Measurements from ENCODE around the gene NDOR1.

NDOR1 gene

GRCh38 chr9:137234055-137234697 is 28.7 kb downstream of the NDOR1 start:
- DNase-seq (ENCODE audit: extremely low read depth, low read depth) = no peak
- TF ChIP-seq, protein P1, sequence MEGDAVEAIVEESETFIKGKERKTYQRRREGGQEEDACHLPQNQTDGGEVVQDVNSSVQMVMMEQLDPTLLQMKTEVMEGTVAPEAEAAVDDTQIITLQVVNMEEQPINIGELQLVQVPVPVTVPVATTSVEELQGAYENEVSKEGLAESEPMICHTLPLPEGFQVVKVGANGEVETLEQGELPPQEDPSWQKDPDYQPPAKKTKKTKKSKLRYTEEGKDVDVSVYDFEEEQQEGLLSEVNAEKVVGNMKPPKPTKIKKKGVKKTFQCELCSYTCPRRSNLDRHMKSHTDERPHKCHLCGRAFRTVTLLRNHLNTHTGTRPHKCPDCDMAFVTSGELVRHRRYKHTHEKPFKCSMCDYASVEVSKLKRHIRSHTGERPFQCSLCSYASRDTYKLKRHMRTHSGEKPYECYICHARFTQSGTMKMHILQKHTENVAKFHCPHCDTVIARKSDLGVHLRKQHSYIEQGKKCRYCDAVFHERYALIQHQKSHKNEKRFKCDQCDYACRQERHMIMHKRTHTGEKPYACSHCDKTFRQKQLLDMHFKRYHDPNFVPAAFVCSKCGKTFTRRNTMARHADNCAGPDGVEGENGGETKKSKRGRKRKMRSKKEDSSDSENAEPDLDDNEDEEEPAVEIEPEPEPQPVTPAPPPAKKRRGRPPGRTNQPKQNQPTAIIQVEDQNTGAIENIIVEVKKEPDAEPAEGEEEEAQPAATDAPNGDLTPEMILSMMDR (IDR thresholded peaks at IDR 0.05; ENCODE audit: low read depth, low read length, missing control alignments) = no peak
- no peak overlapping the region for H3K4me3 ChIP-seq (replicated peaks; ENCODE audit: low read depth, low read length)

DNA sequence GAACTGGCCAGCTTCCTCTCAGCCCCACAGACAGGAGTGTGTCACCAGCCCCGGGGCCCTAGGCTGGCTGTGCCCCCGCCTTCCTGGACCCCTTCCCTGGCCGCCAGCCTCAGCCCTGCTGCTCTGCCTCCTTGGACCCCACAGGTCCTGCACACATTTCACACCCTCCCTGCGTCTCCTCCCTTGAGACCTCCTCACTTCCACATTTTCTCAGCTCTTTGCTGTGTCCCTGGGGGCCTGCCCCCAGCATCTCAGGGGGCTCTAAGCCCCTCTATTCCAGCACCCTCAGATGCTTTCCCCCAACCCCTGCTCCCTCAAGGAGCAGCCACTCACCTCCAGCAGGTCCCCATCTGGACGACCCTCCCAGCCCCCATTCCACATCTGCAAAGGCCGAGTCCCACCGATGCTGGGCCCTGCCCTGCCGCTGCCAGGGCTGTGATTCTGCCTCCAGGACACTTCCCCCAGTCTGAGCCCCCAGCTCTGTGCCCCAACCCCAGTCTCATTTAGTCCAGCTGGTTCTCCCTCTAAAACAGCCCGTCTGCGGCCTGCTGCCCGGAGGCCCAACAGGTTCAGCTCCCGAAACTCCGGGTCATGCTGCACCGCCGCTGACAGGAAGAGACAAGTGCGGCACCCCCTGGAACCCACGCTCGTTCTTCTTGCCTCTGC is 29.4 kb downstream of the NDOR1 start:
- TF ChIP-seq, protein P1 (IDR thresholded peaks at IDR 0.05; ENCODE audit: low read depth, low read length, missing control alignments) = no peak
- no peak for DNase-seq (ENCODE audit: extremely low read depth, low read depth)

DNA sequence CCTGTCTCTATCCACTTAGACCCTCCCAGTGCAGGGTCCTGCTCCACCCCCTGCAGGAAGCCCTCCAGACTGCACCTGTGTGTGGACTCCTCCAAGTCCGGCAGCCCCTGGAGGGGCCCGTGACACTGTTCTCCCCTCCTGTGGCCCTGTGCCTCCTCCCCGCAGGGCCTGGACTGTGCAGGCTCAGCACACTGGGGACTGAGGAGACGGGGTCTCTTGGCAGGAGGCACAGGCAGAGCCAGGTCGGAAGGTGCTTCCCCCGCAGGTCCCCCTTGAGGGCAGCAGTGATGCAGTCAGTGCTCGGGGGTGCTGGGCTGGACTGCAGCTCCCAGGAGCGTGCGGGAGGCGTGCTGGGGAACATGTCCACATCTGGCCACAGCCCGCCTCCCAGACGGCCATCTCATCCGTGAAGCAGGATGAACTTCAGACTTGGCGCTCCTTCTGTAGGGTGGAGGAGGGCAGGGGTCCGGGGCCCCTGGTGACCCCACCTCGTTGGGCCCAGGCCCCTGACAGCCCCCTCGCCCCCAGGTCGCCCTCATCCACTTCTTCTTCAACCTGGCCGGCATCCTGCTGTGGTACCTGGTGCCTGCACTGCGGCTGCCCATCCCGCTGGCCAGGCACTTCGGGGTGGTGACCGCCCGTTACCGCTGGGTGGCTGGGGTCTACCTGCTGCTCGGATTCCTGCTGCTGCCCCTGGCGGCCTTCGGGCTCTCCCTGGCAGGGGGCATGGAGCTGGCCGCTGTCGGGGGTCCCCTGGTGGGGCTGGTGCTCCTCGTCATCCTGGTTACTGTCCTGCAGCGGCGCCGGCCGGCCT is 30.1 kb downstream of the NDOR1 start:
- TF ChIP-seq, protein P1 (IDR thresholded peaks at IDR 0.05; ENCODE audit: low read depth, low read length, missing control alignments) = no peak
- no peak overlapping the region for H3K4me3 ChIP-seq (replicated peaks; ENCODE audit: low read depth, low read length)
- DNase-seq (ENCODE audit: extremely low read depth, low read depth) = no peak

More for the DNA sequence above, 29.4 kb downstream of the NDOR1 start:
- H3K4me3 ChIP-seq (replicated peaks; ENCODE audit: low read depth, low read length) = no peak overlapping the region

DNA sequence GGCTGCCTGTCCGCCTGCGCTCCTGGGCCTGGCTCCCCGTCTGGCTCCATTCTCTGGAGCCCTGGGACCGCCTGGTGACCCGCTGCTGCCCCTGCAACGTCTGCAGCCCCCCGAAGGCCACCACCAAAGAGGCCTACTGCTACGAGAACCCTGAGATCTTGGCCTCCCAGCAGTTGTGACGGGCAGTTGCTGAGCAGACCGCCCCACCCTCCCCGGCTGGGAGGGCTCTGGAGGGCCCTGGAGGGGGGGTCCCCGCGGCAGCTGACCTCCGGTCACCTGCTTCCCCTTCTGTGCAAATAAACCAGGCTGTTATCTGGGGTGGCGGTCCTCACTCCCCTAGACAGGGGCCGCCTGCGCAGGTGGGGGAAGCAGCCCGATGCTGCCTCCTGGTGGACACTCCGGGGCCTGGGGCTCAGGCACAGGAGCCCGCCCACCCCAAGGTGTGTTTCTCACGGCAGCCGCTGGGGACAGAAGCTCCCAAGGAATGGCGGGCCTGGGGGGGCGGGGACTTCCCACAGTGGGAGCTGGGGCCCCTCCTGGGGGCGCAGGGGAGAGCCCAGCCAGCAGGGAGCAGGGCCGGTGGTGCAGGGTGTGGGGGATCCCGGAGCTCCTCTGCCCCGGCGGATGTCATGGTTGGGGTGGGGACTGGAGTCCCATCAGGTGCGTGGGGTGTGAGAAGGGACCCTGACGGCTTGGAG is 30.9 kb downstream of the NDOR1 start:
- DNase-seq (ENCODE audit: extremely low read depth, low read depth) = peak; percentile 26
- TF ChIP-seq, protein P1 (IDR thresholded peaks at IDR 0.05; ENCODE audit: low read depth, low read length, missing control alignments) = peak; percentile 98
- H3K4me3 ChIP-seq (replicated peaks; ENCODE audit: low read depth, low read length) = no peak overlapping the region

DNA sequence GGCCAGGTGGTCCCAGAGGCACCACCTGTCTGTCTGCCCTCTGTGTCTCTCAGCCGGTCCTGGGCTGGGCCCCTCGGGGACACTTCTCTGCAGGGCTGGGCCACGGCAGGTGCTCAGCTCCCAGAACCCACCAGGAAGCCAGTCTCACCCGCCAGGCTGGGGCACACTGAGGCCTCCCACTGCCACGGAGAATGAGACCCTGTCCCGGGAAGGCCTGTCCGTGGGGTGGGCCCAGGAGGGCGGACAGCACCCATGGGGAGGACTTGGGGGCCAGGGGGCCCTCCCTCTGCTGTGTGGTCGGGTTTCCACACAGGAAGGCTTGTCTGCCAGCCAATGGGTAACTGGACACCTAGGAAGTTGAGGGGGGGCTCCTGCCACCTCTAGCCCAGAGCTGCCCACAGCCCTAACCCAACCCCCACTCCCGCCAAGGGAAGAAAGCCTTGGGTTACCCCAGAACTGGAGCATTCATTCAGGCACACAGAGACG is 31.5 kb downstream of the NDOR1 start:
- TF ChIP-seq, protein P1 (IDR thresholded peaks at IDR 0.05; ENCODE audit: low read depth, low read length, missing control alignments) = no peak
- DNase-seq (ENCODE audit: extremely low read depth, low read depth) = no peak
- H3K4me3 ChIP-seq (replicated peaks; ENCODE audit: low read depth, low read length) = no peak overlapping the region
